ENCODE measurements around the gene PLGRKT.

DNA sequence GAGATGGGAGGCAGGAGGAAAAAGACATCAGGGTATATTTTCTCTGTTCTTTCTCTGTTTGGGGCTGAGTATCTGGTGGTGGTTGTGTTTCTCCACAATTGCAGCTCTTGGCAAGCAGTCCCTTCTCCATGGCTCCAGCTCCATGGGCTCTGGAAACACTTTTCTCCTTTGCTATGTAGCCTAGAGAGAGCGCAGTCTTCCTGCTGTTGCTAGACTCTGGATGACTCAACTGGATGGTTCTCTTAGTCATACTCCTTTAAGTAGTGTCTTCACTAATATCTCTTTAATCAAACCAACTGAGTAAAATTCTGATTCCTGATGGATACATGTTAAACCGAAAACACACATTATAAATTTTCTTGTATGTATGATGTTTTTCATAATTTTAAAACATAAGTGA is 3.3 kb upstream of the PLGRKT start:
- TF ChIP-seq, protein P1, sequence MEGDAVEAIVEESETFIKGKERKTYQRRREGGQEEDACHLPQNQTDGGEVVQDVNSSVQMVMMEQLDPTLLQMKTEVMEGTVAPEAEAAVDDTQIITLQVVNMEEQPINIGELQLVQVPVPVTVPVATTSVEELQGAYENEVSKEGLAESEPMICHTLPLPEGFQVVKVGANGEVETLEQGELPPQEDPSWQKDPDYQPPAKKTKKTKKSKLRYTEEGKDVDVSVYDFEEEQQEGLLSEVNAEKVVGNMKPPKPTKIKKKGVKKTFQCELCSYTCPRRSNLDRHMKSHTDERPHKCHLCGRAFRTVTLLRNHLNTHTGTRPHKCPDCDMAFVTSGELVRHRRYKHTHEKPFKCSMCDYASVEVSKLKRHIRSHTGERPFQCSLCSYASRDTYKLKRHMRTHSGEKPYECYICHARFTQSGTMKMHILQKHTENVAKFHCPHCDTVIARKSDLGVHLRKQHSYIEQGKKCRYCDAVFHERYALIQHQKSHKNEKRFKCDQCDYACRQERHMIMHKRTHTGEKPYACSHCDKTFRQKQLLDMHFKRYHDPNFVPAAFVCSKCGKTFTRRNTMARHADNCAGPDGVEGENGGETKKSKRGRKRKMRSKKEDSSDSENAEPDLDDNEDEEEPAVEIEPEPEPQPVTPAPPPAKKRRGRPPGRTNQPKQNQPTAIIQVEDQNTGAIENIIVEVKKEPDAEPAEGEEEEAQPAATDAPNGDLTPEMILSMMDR (conservative IDR thresholded peaks at IDR 0.05 in 1 of 2, IDR thresholded peaks at IDR 0.05 in 1 of 2; ENCODE audit: low read depth in 1 of 2, low read length in 2 of 2): peak in 1 of 2 donors; percentile 57
- no peak for TF ChIP-seq EZH2 (IDR thresholded peaks at IDR 0.05; ENCODE audit: low read length, missing control alignments)

Measured in fibroblast of lung (primary cell).